GM12892 (cell line): ENCODE data around the gene LENG9.

Experiments
- POLR2A ChIP-seq: IDR thresholded peaks from 2 replicates; pipeline ENCODE4 v1.6.1; 2011; ENCODE audit warnings: low read depth, low read length, control low read depth
- POLR2AphosphoS5 ChIP-seq: IDR thresholded peaks from 2 replicates; pipeline ENCODE4 v1.6.1; 2011; ENCODE audit warnings: low read depth, low read length, control low read depth

- TF ChIP-seq POLR2AphosphoS5, result no peak
- no peak for TF ChIP-seq POLR2A
Observed at GRCh38 chr19:54433697-54434096, 29.9 kb downstream of the LENG9 start.
